HG03045 (cell line): ENCODE data around the gene UBAP2L.
"Not testable (repeated sequence)": the region's sequence is repeated elsewhere in the genome, so short reads cannot be mapped to it uniquely, and the experiment has no call there.

ENCODE experiments used
- ATAC-seq: cut with Tn5 transposase; IDR thresholded peaks from one replicate; pipeline ENCODE4 v1.9.1; 2021; ENCODE audit warnings: mild to moderate bottlenecking, moderate library complexity; ENCODE audit not compliant: unreplicated experiment

Gene UBAP2L

DNA sequence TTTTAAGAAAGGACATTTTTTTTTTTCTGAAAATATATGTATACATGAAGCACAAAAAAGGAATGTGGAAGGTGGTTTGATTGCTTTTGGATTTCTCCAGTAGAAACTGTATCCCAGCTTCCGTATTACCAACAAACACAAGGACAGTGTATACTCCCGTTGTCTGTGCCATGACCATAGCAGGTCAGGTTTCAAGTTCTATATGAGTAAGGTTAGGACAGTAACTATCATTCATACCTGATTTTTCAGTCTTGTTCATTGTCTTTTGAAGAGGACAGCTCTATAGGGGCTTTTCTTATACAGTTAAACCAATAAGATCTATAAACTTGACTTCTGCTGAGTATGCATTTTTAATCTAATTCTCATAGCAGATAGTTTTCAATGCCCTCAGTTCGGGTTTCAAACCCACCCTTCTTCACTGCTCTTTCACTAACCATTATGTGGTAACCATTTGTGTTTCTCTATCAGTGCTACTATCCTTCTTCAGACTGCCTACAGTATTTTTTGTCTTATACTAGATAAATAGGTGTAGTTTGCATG, 19.6 kb downstream of the UBAP2L start:
- ATAC-seq = no peak

GRCh38 chr1:154241703-154242351, 21.1 kb downstream of the UBAP2L start:
- ATAC-seq = no peak

GRCh38 chr1:154253671-154254070, 32.9 kb downstream of the UBAP2L start:
- ATAC-seq = no peak

DNA sequence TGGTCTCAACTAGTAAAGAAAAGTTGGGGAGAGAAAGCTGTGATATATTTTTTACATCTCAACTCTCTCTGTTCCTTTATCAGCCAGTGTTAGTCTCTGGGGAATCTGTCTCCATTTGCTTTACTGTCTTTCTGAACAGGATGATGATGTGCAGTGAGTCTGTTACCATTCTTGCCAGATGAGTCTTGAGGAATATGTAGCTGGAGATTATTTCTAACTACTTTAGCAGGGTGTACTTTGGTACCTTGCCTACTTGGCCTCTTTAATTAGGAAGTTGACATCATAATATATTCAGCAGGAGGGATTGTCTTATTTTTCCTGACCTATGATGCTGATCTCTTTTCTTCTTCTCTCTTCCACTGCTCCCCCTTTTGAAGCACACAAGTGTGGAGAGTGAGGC, 35.9 kb downstream of the UBAP2L start:
- no peak for ATAC-seq

DNA sequence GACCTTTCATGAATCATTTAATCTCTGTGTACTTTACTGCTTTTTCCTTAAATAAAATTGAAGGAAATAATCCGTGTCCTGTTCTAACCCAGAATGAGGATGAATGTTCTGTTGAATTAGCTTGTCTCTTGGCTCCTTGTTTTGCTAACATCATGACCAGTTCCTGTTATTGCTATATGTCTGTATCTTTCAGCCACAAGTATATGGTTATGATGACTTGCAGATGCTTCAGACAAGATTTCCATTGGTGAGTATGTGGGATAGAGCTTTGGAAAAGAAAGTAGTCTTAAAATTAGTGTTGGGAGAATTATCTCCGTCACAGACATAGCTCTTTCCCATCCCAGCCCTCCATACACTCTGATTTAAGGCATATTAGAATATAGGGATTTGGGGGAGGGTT, 38.0 kb downstream of the UBAP2L start:
- no peak for ATAC-seq

GRCh38 chr1:154260127-154260526, 39.4 kb downstream of the UBAP2L start:
- ATAC-seq = no peak

GRCh38 chr1:154263465-154264332, 42.9 kb downstream of the UBAP2L start:
- ATAC-seq = no peak

DNA sequence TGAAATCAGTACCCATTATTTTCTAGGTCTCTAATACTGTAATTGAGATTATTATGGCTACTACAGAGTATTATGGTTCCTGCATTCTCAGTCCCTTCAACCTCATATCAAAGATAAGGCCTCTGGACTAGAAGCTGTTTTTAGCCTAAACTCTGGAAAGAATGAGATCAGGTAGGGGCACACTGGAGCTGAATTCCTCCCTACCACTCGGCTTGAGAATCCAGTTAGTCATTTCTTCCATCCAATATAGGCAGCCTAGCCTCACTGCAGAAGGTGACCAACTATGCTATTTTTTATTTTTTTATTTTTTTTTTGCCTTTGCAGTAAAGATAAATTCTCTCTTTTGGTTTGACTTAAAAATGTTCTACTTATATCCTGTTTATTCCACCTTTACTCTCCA, 43.7 kb downstream of the UBAP2L start:
- ATAC-seq = no peak

DNA sequence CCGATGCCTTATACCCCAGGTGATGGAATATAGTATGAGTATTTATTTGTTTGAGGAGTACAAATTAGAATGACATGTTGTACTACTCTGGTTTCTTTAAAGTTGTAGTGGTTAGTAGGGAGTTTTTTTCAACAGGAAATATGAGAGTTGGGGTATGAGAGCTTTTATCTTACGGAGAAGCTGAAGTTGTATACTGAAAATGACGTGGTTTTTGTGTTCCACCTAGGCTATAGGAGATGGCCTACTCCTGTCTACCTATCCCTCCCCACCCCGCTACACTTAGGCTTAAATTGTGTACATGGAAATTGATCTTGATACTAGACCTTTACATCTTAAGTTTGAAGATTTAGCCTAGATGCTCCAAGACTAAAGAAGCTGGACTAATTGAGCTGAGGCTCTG, 44.8 kb downstream of the UBAP2L start:
- ATAC-seq = no peak

- no peak for ATAC-seq
These were observed 50.1 kb downstream of the UBAP2L start for GRCh38 chr1:154270833-154271232.

- peak; percentile 86 for ATAC-seq
These were observed 51.7 kb downstream of the UBAP2L start, which contains the start of gene HAX1 for GRCh38 chr1:154272217-154272998. Gene HAX1, plus strand, starts transcription at chr1:154272629. Its CDS starts 95 bp downstream, at chr1:154272724.

- no peak for ATAC-seq
These were observed 52.3 kb downstream of the UBAP2L start for GRCh38 chr1:154272999-154273563.

DNA sequence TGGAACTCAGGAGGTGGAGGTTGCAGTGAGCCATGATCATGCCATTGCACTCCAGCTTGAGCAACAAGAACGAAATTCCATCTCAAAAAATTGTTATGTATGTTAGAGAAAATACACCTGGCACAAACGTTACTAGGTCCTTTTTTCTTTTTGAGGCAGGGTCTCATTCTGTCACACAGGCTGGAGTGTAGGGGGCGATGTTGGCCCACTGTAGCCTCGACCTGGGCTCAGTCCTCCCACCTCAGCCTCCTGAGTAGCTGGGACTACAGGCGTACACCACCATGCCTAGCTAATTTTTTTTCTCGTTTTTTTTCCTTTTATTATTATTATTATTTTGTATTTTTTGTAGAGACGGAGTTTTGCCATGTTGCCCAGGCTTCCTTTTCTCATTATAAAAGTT, 56.0 kb downstream of the UBAP2L start:
- ATAC-seq = no peak

GRCh38 chr1:154287591-154287990, 66.8 kb downstream of the UBAP2L start:
- not testable (repeated sequence) for ATAC-seq

DNA sequence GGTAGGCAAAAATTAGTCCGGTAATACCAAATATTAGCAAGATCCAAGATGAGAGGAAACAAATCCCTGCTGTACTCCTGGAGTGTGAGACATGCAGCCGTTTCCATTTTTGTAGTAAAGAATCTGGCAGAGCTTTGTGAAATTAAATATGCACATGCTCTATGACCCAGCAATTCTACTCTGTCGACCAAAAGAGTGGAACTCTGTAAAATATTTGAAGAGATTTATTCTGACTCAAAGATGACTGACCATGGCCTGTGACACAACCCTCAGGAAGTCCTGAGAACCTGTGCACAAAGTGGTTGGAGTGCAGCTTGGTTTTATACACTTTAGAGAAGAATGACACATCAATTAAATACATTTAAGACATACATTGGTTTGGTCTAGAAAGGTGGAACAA, 67.9 kb downstream of the UBAP2L start:
- ATAC-seq = no peak

GRCh38 chr1:154290921-154291320, 70.2 kb downstream of the UBAP2L start:
- no peak for ATAC-seq

DNA sequence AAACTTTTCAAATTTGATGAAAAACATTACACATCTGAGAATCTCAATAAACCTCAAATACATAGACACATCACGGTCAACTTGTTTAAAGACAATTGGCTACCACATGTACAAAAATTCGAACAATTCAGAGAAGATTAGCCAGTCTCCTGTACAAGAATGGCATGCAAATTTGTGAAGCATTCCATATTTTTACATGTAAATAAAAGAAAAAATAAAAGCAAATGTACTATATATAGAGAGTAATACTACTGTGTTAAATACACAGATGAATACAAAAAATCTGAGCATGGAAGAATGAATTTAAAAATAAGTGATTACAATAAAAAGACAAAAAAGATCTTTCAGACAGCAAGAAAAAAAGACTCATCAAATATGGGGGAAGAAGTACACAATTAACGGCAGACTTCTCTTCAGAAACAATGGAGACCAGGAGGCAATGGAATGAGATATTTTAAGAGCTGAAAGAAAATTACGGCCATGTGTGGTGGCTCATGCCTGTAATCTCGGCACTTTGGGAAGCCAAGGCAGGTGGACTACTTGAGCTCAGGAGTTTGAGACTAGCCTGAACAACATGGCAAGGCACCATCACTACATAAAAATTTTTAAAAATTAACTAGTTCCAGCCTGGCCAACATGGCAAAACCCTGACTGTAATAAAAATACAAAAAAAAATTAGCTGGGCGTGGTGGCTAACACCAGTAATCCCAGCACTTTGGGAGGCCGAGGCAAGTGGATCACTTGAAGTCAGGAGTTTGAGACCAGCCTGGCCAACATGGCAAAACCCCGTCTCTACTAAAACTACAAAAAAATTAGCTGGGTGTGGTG, 74.9 kb downstream of the UBAP2L start:
- no peak for ATAC-seq

GRCh38 chr1:154301582-154301981, 80.8 kb downstream of the UBAP2L start:
- no peak for ATAC-seq

GRCh38 chr1:154304664-154305337, 84.0 kb downstream of the UBAP2L start:
- peak; percentile 64 for ATAC-seq
